GM12878 (cell line): ENCODE measurements around the gene SPINDOC. TPM values are rescaled to one million over a fixed set of nuclear protein-coding genes. Genes with fewer than 3 reads are reported as not detected.

Source experiments
- ATAC-seq: fragments of 200-7000 bp; cut with Tn5 transposase; 3 replicates; pipeline ENCODE4 v1.9.1; 2020; ENCODE audit warnings: mild to moderate bottlenecking, moderate library complexity
- BruUV-seq: library from RNA; stranded (reverse); fragments of 400-500 nt; replicated peaks from 2 replicates; lab custom pipeline; 2021; lab: Mats Ljungman, UMichigan
- CTCF ChIA-PET: fragments of 300-600 bp; sonication (Branson Sonifier 250); formaldehyde crosslinking; extraction: SDS; loops from one replicate; lab custom pipeline; 2021; ENCODE audit warnings: inconsistent platforms; lab: Yijun Ruan, JAX
- POLR2A ChIA-PET: fragments of 350-600 bp; formaldehyde crosslinking; extraction: SDS; loops from one replicate; lab custom pipeline; 2021; ENCODE audit warnings: inconsistent platforms; lab: Charles Lee
- RAD21 ChIA-PET: fragments of 300-600 bp; sonication (Branson Sonifier 250); formaldehyde crosslinking; loops from one replicate; lab custom pipeline; 2023; ENCODE audit warnings: antibody characterized with exemption; ENCODE audit not compliant: unreplicated experiment; lab: Charles Lee
- SMC1A ChIA-PET: fragments of 300-600 bp; sonication (Branson Sonifier 250); formaldehyde crosslinking; loops from one replicate; lab custom pipeline; 2023; ENCODE audit not compliant: unreplicated experiment, uncharacterized antibody; lab: Charles Lee
- DNase-seq: peaks from one replicate; pipeline ENCODE4 v3.0.0-alpha.2; 2011; ENCODE audit warnings: low read depth, low spot score
- FAIRE-seq: peaks from 3 replicates; lab custom pipeline; 2011; peaks lifted over from hg19 to GRCh38; lab: Jason Lieb, UNC
- H2AFZ ChIP-seq: 2 replicates; pipeline ENCODE4 v1.6.0; 2011; ENCODE audit warnings: low read depth, low read length, control low read depth; ENCODE audit not compliant: control insufficient read depth
- H3K27ac ChIP-seq: 2 replicates; pipeline ENCODE4 v1.5.1; 2011; ENCODE audit warnings: control low read depth; ENCODE audit not compliant: control insufficient read depth, insufficient read depth
- H3K27me3 ChIP-seq, 2 experiments: replicated peaks in 1 of 2; 2 replicates each; pipeline versions ENCODE4 v1.6.0 to v1.6.1; 2011; ENCODE audit warnings: low read length in 1 of 2; ENCODE audit not compliant: control insufficient read depth in 2 of 2, insufficient read depth in 2 of 2
- H3K36me3 ChIP-seq, 2 experiments: 2 replicates each; pipeline ENCODE4 v1.5.1; 2011; ENCODE audit warnings: low read length in 1 of 2; ENCODE audit not compliant: control insufficient read depth in 2 of 2, insufficient read depth in 2 of 2
- H3K4me1 ChIP-seq: 2 replicates; pipeline ENCODE4 v1.6.1; 2011; ENCODE audit warnings: mild to moderate bottlenecking, low read length, moderate library complexity, mixed read lengths; ENCODE audit not compliant: control insufficient read depth, insufficient read depth
- H3K4me2 ChIP-seq: 2 replicates; pipeline ENCODE4 v1.6.0; 2011; ENCODE audit warnings: control low read depth; ENCODE audit not compliant: control insufficient read depth, insufficient read depth
- H3K4me3 ChIP-seq: fragments of 200-600 bp; sonication (generic); 2 replicates; pipeline ENCODE4 v1.5.1; 2016
- H3K79me2 ChIP-seq: 2 replicates; pipeline ENCODE4 v1.6.0; 2011; ENCODE audit warnings: low read length; ENCODE audit not compliant: control insufficient read depth, insufficient read depth
- H3K9ac ChIP-seq: 2 replicates; pipeline ENCODE4 v1.8.0; 2011; ENCODE audit warnings: low read length, control low read depth, mixed read lengths; ENCODE audit not compliant: control insufficient read depth, insufficient read depth
- H3K9me3 ChIP-seq: replicated peaks from 3 replicates; pipeline ENCODE4 v1.5.1; 2011; ENCODE audit warnings: mild to moderate bottlenecking, low read length; ENCODE audit not compliant: control insufficient read depth, insufficient read depth
- H4K20me1 ChIP-seq: 2 replicates; pipeline ENCODE4 v1.6.0; 2011; ENCODE audit not compliant: control insufficient read depth, insufficient read depth
- CBX3 ChIP-seq: fragments of 200-600 bp; sonication (generic); IDR thresholded peaks from 2 replicates; pipeline ENCODE4 v1.6.1; 2016; ENCODE audit warnings: low read depth, borderline replicate concordance
- CBX5 ChIP-seq: sonication (generic); IDR thresholded peaks from 2 replicates; pipeline ENCODE4 v1.6.1; 2016; ENCODE audit warnings: low read depth, moderate library complexity, mild to moderate bottlenecking, inconsistent platforms
- DPF2 ChIP-seq: fragments of 450-650 bp; IDR thresholded peaks from 2 replicates; pipeline ENCODE4 v1.6.1; 2017; ENCODE audit warnings: mild to moderate bottlenecking
- EED ChIP-seq: sonication (generic); IDR thresholded peaks from 2 replicates; pipeline ENCODE4 v1.6.1; 2016; ENCODE audit warnings: antibody characterized with exemption, low read depth
- GABPA ChIP-seq: IDR thresholded peaks from 2 replicates; pipeline ENCODE4 v1.6.1; 2014; ENCODE audit warnings: antibody characterized with exemption, low read depth, mild to moderate bottlenecking, inconsistent platforms
- HCFC1 ChIP-seq: fragments of 150-350 bp; IDR thresholded peaks from 2 replicates; pipeline ENCODE4 v1.6.1; 2014; ENCODE audit warnings: low read length
- HDAC2 ChIP-seq: fragments of 200-600 bp; sonication (generic); IDR thresholded peaks from 2 replicates; pipeline ENCODE4 v1.6.1; 2017
- HDGF ChIP-seq: fragments of 450-650 bp; IDR thresholded peaks from 2 replicates; pipeline ENCODE4 v1.6.1; 2016; ENCODE audit warnings: antibody characterized with exemption
- IRF4 ChIP-seq: IDR thresholded peaks from 2 replicates; pipeline ENCODE4 v1.6.1; 2011; ENCODE audit warnings: low read depth, low read length
- KAT2A ChIP-seq: conservative IDR thresholded peaks from 2 replicates; pipeline ENCODE4 v1.6.1; 2011; ENCODE audit warnings: low read depth, low read length; ENCODE audit not compliant: control insufficient read depth
- MXI1 ChIP-seq: fragments of 150-350 bp; IDR thresholded peaks from 2 replicates; pipeline ENCODE4 v1.6.1; 2011; ENCODE audit warnings: low read depth, mild to moderate bottlenecking, inconsistent platforms, low read length, improper control_type of control experiment
- MYB ChIP-seq: fragments of 150-350 bp; IDR thresholded peaks from 2 replicates; pipeline ENCODE4 v1.6.1; 2014; ENCODE audit warnings: mild to moderate bottlenecking, low read depth, low read length, borderline replicate concordance
- NR2C1 ChIP-seq: fragments of 450-650 bp; IDR thresholded peaks from 2 replicates; pipeline ENCODE4 v1.6.1; 2017; ENCODE audit warnings: antibody characterized with exemption, mild to moderate bottlenecking, moderate library complexity
- PAX8 ChIP-seq: fragments of 450-650 bp; IDR thresholded peaks from 2 replicates; pipeline ENCODE4 v1.6.1; 2017; ENCODE audit warnings: mild to moderate bottlenecking, moderate library complexity
- SMAD5 ChIP-seq: IDR thresholded peaks from 2 replicates; pipeline ENCODE4 v1.6.1; 2016; ENCODE audit warnings: antibody characterized with exemption, low read depth
- SREBF1 ChIP-seq: IDR thresholded peaks from 2 replicates; pipeline ENCODE4 v1.6.1; 2012; ENCODE audit warnings: mild to moderate bottlenecking, low read length
- ZNF217 ChIP-seq: fragments of 450-650 bp; IDR thresholded peaks from 2 replicates; pipeline ENCODE4 v1.6.1; 2017; ENCODE audit warnings: antibody characterized with exemption, mild to moderate bottlenecking
- ZZZ3 ChIP-seq: IDR thresholded peaks from 2 replicates; pipeline ENCODE4 v1.6.1; 2011; ENCODE audit warnings: low read depth; ENCODE audit not compliant: control insufficient read depth, insufficient read length
- WGBS: methylation state at CpG from one replicate; pipeline ENCODE4 v1.1.6; 2016; ENCODE audit warnings: low lambda C conversion rate; ENCODE audit not compliant: insufficient replicate concordance, insufficient coverage; ENCODE audit errors: missing lambda C conversion rate; 5-methylcytosine and 5-hydroxymethylcytosine counted together
- in situ Hi-C: fragments of 300-500 bp; cut with MboI; formaldehyde crosslinking; loops from 9 replicates; pipeline ENCODE4 v1.14.3; 2018; ENCODE audit warnings: mixed read lengths
- intact Hi-C: fragments of 100-400 bp; cut with micrococcal nuclease; formaldehyde crosslinking; loops from one replicate; pipeline ENCODE4 v1.14.2; 2022; ENCODE audit not compliant: unreplicated experiment
- polyA plus RNA-seq, 11 experiments: library from polyadenylated mRNA; depleted of rRNA in 4 of 11; unstranded in 6 of 11; stranded (reverse) in 5 of 11; fragments of >200 nt; fragmentation: Nextera tagmentation in 4 of 11; fragmentation: Illumina TruSeq in 1 of 11; extraction: Ambion mirVana in 4 of 11; extraction: Trizol in 1 of 11; gene quantifications; 1 replicate in 1 of 11; 2 replicates in 10 of 11; pipeline versions ENCODE4 v1.2.1 to v1.2.3, GENCODE V29; 2011 to 2016; ENCODE audit warnings: inconsistent platforms in 2 of 11, missing spikeins in 2 of 11, low read depth in 1 of 11
- total RNA-seq, 4 experiments: library from RNA; depleted of rRNA in 3 of 4; stranded (reverse); fragments of >200 nt in 3 of 4; fragmentation: Illumina TruSeq in 1 of 4; extraction: Trizol in 1 of 4; gene quantifications; 2 replicates each; pipeline versions ENCODE4 v1.2.1 to v1.2.3, GENCODE V29; 2013 to 2021
- TF ChIP-seq, protein P1 (sequence below): fragments of 450-650 bp; IDR thresholded peaks from 2 replicates; pipeline ENCODE4 v1.6.1; 2017; ENCODE audit warnings: mild to moderate bottlenecking, moderate library complexity
- TF ChIP-seq, protein P2 (sequence below): fragments of 450-650 bp; IDR thresholded peaks from 2 replicates; pipeline ENCODE4 v1.6.1; 2017; ENCODE audit warnings: borderline replicate concordance

The SPINDOC gene
- total and polyA plus RNA-seq, 10 of the 15 experiments (the other 5 are each of a cell fraction or from before 2014, with no cell fraction given): 0.88 to 38.2 (median 16.9) TPM

DNA sequence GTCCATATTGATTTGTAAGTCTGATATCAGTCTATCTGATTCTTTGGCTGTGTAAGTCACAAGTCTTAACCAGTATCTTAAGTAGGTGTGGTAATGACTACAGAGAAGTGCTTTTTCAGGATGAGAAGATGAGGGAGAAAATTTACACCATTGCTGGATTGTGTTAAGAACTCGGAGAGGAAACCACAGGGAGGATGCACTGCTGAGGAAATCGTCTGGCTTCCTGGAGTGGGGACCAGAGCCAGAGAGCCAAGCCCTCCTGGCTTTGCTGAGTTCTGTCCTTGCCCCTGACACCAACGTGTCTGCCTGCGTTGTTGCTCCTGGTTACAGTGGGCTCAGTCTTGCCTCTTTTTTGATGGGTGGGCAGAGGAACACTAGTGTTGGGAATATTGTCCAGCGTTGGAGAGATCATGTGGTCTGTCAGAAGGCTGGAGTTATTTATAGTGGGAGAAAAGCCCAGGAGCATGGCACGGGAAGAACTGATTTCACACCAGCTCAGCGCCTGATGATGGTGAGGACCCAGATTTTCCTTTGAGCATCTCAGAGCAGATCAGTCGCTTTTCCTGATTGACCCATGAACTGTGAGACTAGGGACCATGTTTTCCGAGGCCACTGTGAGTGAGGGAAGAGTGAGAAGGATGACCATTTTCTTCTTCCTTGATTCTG, 55.3 kb downstream of the SPINDOC start:
- H3K9me3 ChIP-seq: no peaks in the 10 kb centered on the region
- H3K27me3 ChIP-seq: no peaks in the 10 kb centered on the region
- RAD21 ChIA-PET: interaction anchor here (0.8 to 2.6 kb wide), 4 partner anchors 26 to 30 kb away, joined by 3 to 10 read pairs (median 6); partner anchors contain the start of gene MARK2
- H3K9ac ChIP-seq: no peak overlapping the region
- no peak overlapping the region for H3K27ac ChIP-seq
- H3K4me2 ChIP-seq: no peak overlapping the region
- CTCF ChIA-PET: interaction anchor here (2.3 to 3.4 kb wide), 2 partner anchors 27 to 32 kb away, joined by 7 to 46 read pairs; no protein-coding TSS in a partner anchor
- H4K20me1 ChIP-seq: peaks cover 9% of the 10 kb centered on the region; the same call in 1 of the 2 replicates
- peaks cover 57% of the 10 kb centered on the region for H3K79me2 ChIP-seq
- 79% methylated on average over 9 of the region's 9 CpGs for WGBS
- POLR2A ChIA-PET: interaction anchor here (0.8 kb wide), 1 partner anchor 18 kb away, joined by 5 read pairs; no protein-coding TSS in a partner anchor
- FAIRE-seq: no peak
- peaks cover 1 to 5% of the 10 kb centered on the region in 2 experiments for H3K36me3 ChIP-seq
- SMC1A ChIA-PET: interaction anchor here (13.9 kb wide), 1 partner anchor 28 kb away, joined by 153 read pairs; the partner anchor contains the start of gene MARK2
- DNase-seq: no peak
- in situ Hi-C loops (no loop called here), intact Hi-C loops (no loop called here)
- no peak for ATAC-seq
- TF ChIP-seq SREBF1 (no peak), ZNF217 (no peak), NR2C1 (no peak), EED (no peak), MXI1 (no peak), IRF4 (no peak), KAT2A (no peak), ZZZ3 (no peak), CBX3 (no peak), HDGF (no peak), CBX5 (no peak), HCFC1 (no peak), HDAC2 (no peak), DPF2 (no peak), PAX8 (no peak), GABPA (no peak), SMAD5 (no peak), MYB (no peak)
- TF ChIP-seq, protein P1, sequence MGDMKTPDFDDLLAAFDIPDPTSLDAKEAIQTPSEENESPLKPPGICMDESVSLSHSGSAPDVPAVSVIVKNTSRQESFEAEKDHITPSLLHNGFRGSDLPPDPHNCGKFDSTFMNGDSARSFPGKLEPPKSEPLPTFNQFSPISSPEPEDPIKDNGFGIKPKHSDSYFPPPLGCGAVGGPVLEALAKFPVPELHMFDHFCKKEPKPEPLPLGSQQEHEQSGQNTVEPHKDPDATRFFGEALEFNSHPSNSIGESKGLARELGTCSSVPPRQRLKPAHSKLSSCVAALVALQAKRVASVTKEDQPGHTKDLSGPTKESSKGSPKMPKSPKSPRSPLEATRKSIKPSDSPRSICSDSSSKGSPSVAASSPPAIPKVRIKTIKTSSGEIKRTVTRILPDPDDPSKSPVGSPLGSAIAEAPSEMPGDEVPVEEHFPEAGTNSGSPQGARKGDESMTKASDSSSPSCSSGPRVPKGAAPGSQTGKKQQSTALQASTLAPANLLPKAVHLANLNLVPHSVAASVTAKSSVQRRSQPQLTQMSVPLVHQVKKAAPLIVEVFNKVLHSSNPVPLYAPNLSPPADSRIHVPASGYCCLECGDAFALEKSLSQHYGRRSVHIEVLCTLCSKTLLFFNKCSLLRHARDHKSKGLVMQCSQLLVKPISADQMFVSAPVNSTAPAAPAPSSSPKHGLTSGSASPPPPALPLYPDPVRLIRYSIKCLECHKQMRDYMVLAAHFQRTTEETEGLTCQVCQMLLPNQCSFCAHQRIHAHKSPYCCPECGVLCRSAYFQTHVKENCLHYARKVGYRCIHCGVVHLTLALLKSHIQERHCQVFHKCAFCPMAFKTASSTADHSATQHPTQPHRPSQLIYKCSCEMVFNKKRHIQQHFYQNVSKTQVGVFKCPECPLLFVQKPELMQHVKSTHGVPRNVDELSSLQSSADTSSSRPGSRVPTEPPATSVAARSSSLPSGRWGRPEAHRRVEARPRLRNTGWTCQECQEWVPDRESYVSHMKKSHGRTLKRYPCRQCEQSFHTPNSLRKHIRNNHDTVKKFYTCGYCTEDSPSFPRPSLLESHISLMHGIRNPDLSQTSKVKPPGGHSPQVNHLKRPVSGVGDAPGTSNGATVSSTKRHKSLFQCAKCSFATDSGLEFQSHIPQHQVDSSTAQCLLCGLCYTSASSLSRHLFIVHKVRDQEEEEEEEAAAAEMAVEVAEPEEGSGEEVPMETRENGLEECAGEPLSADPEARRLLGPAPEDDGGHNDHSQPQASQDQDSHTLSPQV: no peak
- TF ChIP-seq, protein P2, sequence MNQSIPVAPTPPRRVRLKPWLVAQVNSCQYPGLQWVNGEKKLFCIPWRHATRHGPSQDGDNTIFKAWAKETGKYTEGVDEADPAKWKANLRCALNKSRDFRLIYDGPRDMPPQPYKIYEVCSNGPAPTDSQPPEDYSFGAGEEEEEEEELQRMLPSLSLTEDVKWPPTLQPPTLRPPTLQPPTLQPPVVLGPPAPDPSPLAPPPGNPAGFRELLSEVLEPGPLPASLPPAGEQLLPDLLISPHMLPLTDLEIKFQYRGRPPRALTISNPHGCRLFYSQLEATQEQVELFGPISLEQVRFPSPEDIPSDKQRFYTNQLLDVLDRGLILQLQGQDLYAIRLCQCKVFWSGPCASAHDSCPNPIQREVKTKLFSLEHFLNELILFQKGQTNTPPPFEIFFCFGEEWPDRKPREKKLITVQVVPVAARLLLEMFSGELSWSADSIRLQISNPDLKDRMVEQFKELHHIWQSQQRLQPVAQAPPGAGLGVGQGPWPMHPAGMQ: no peak
- no peak overlapping the region for H3K4me3 ChIP-seq
- no peak overlapping the region for H2AFZ ChIP-seq
- peaks cover 56% of the 10 kb centered on the region for H3K4me1 ChIP-seq
- no TSS peak for BruUV-seq
